GM18870 (cell line): ENCODE results near the gene PTGS1.

Source experiments
- ATAC-seq: cut with Tn5 transposase; IDR thresholded peaks from one replicate; pipeline ENCODE4 v1.9.1; 2021; ENCODE audit warnings: moderate library complexity; ENCODE audit not compliant: unreplicated experiment

Gene PTGS1

GRCh38 chr9:122372856-122373845 is 2.3 kb downstream of the PTGS1 start:
- no peak for ATAC-seq

- no peak for ATAC-seq
These were observed 4.1 kb downstream of the PTGS1 start for GRCh38 chr9:122374885-122375420.

GRCh38 chr9:122376796-122377195 is 6.0 kb downstream of the PTGS1 start:
- ATAC-seq, result no peak

- ATAC-seq, result no peak
These were observed 6.7 kb downstream of the PTGS1 start for GRCh38 chr9:122377241-122378164.

- ATAC-seq, result no peak
These were observed 7.4 kb downstream of the PTGS1 start for GRCh38 chr9:122378236-122378635.

- ATAC-seq, result no peak
These were observed 8.5 kb downstream of the PTGS1 start for GRCh38 chr9:122379340-122379739.

GRCh38 chr9:122380293-122380692 is 9.5 kb downstream of the PTGS1 start:
- no peak for ATAC-seq

- ATAC-seq, result no peak
These were observed 10.6 kb downstream of the PTGS1 start for GRCh38 chr9:122381206-122381950.

- no peak for ATAC-seq
These were observed 12.4 kb downstream of the PTGS1 start for GRCh38 chr9:122382901-122383850.

GRCh38 chr9:122383992-122384461 is 13.2 kb downstream of the PTGS1 start:
- ATAC-seq, result no peak

- no peak for ATAC-seq
These were observed 15.6 kb downstream of the PTGS1 start for GRCh38 chr9:122386311-122386872.

GRCh38 chr9:122387536-122387935 is 16.7 kb downstream of the PTGS1 start:
- no peak for ATAC-seq

GRCh38 chr9:122389195-122389594 is 18.4 kb downstream of the PTGS1 start:
- no peak for ATAC-seq

GRCh38 chr9:122389799-122390481 is 19.1 kb downstream of the PTGS1 start:
- ATAC-seq, result no peak

GRCh38 chr9:122392284-122392683 is 21.5 kb downstream of the PTGS1 start:
- ATAC-seq, result no peak

GRCh38 chr9:122392714-122393113 is 21.9 kb downstream of the PTGS1 start:
- ATAC-seq, result no peak

- ATAC-seq, result no peak
These were observed 22.6 kb downstream of the PTGS1 start for GRCh38 chr9:122393284-122393983.
